B cell (primary cell): ENCODE measurements around the gene PNPO. TPM values are rescaled to one million over a fixed set of nuclear protein-coding genes. Genes with fewer than 3 reads are reported as not detected.

Experiments used
- ATAC-seq: fragments of 200-7000 bp; cut with Tn5 transposase; one replicate; pipeline ENCODE4 v1.10.0; 2021; ENCODE audit warnings: low read depth, mild to moderate bottlenecking, moderate number of reproducible peaks, moderate library complexity
- CTCF ChIA-PET: fragments of 350-600 bp; sonication (Branson Sonifier 250); formaldehyde crosslinking; loops from one replicate; lab custom pipeline; 2021; ENCODE audit warnings: antibody characterized with exemption, inconsistent platforms; lab: Charles Lee
- POLR2A ChIA-PET: fragments of 350-600 bp; sonication (Branson Sonifier 250); formaldehyde crosslinking; loops from one replicate; lab custom pipeline; 2021; ENCODE audit warnings: antibody characterized with exemption; lab: Charles Lee
- DNase-seq: peaks from one replicate; pipeline ENCODE4 v3.0.0; 2013
- H2AFZ ChIP-seq: 2 replicates; pipeline ENCODE4 v1.6.1; 2012; ENCODE audit warnings: mild to moderate bottlenecking, low read depth, low read length; ENCODE audit not compliant: insufficient read depth, poor library complexity, severe bottlenecking
- H3K27ac ChIP-seq, 2 donors: 1 replicate in 1 of 2; 2 replicates in 1 of 2; pipeline ENCODE4 v1.5.1; 2012 to 2013; ENCODE audit warnings: low read length in 2 of 2, mild to moderate bottlenecking in 2 of 2, moderate library complexity in 1 of 2
- H3K27me3 ChIP-seq, 4 experiments: fragments of 200-600 bp in 1 of 4; sonication (generic) in 1 of 4; replicated peaks in 1 of 4; 1 replicate in 2 of 4; 2 replicates in 2 of 4; pipeline versions ENCODE4 v1.6.1 to v1.7.0; 2013 to 2016; ENCODE audit warnings: low read length in 3 of 4, mild to moderate bottlenecking in 2 of 4, mixed read lengths in 1 of 4, moderate library complexity in 1 of 4; ENCODE audit not compliant: insufficient read depth in 4 of 4, control insufficient read depth in 3 of 4; ENCODE audit errors: control extremely low read depth in 1 of 4
- H3K36me3 ChIP-seq, 2 experiments: replicated peaks in 1 of 2; 1 replicate in 1 of 2; 2 replicates in 1 of 2; pipeline versions ENCODE4 v1.6.1 to v1.7.1; 2013; ENCODE audit warnings: low read length in 1 of 2; ENCODE audit not compliant: insufficient read depth in 2 of 2, control insufficient read depth in 1 of 2; ENCODE audit errors: control extremely low read depth in 1 of 2, extremely low read depth in 1 of 2
- H3K4me1 ChIP-seq, 2 donors: fragments of 200-600 bp in 1 of 2; sonication (generic) in 1 of 2; 1 replicate in 1 of 2; 2 replicates in 1 of 2; pipeline versions ENCODE4 v1.5.1 to v1.6.1; 2013 to 2017; ENCODE audit warnings: low read length in 2 of 2; ENCODE audit not compliant: control insufficient read depth in 2 of 2, insufficient read depth in 2 of 2
- H3K4me2 ChIP-seq: replicated peaks from 2 replicates; pipeline ENCODE3; 2012; ENCODE audit warnings: mild to moderate bottlenecking, low read depth, low read length; ENCODE audit not compliant: poor library complexity, severe bottlenecking
- H3K4me3 ChIP-seq, 5 experiments: fragments of 200-600 bp in 1 of 5; sonication (generic) in 1 of 5; 1 replicate in 3 of 5; 2 replicates in 2 of 5; pipeline versions ENCODE4 v1.5.1 to v1.7.0; 2011 to 2016; ENCODE audit warnings: low read length in 4 of 5, mild to moderate bottlenecking in 4 of 5, low read depth in 2 of 5, control low read depth in 1 of 5, moderate library complexity in 1 of 5; ENCODE audit not compliant: insufficient read depth in 1 of 5; ENCODE audit errors: control extremely low read depth in 1 of 5, extremely low read depth in 1 of 5
- H3K79me2 ChIP-seq: fragments of 200-600 bp; sonication (generic); one replicate; pipeline ENCODE4 v1.6.0; 2016; ENCODE audit warnings: low read length; ENCODE audit not compliant: control insufficient read depth, insufficient read depth
- H3K9ac ChIP-seq: fragments of 200-600 bp; sonication (generic); 2 replicates; pipeline ENCODE4 v1.6.1; 2017; ENCODE audit warnings: mild to moderate bottlenecking, low read length, moderate library complexity
- H3K9me3 ChIP-seq, 3 donors: one replicate each; pipeline versions ENCODE4 v1.6.1 to v1.7.1; 2013; ENCODE audit warnings: low read length in 2 of 3; ENCODE audit not compliant: control insufficient read depth in 2 of 3, insufficient read depth in 1 of 3; ENCODE audit errors: control extremely low read depth in 1 of 3
- H4K20me1 ChIP-seq: 2 replicates; pipeline ENCODE4 v1.6.0; 2012; ENCODE audit warnings: mild to moderate bottlenecking, low read length; ENCODE audit not compliant: insufficient read depth, control insufficient read depth, poor library complexity, severe bottlenecking
- H3K27ac Mint-ChIP-seq: one replicate; pipeline ENCODE4 v1.8.0; 2021; ENCODE audit warnings: mixed read lengths
- H3K27me3 Mint-ChIP-seq: one replicate; pipeline ENCODE4 v1.8.0; 2021; ENCODE audit warnings: mixed read lengths
- H3K4me1 Mint-ChIP-seq: one replicate; pipeline ENCODE4 v1.8.0; 2021; ENCODE audit warnings: mixed read lengths
- H3K4me3 Mint-ChIP-seq: one replicate; pipeline ENCODE4 v1.8.0; 2021; ENCODE audit warnings: mixed read lengths
- H3K9me3 Mint-ChIP-seq: one replicate; pipeline ENCODE4 v1.8.0; 2022; ENCODE audit warnings: mixed read lengths; ENCODE audit not compliant: insufficient read depth
- CTCF ChIP-seq: fragments of 200-600 bp; IDR thresholded peaks from one replicate; pipeline ENCODE4 v1.8.0; 2022; ENCODE audit warnings: antibody characterized with exemption, mild to moderate bottlenecking
- EZH2 ChIP-seq: IDR thresholded peaks from 2 replicates; pipeline ENCODE4 v1.6.1; 2012; ENCODE audit warnings: borderline replicate concordance, low read depth, mild to moderate bottlenecking, moderate library complexity, low read length; ENCODE audit not compliant: insufficient read depth, poor library complexity, severe bottlenecking
- WGBS: methylation state at CpG from one replicate; pipeline ENCODE4 v1.1.5; 2013; ENCODE audit warnings: missing lambda C conversion rate; ENCODE audit not compliant: insufficient coverage; 5-methylcytosine and 5-hydroxymethylcytosine counted together
- intact Hi-C: fragments of 100-400 bp; cut with micrococcal nuclease; formaldehyde crosslinking; loops from one replicate; pipeline ENCODE4 v1.10.0; 2022
- polyA plus RNA-seq: library from polyadenylated mRNA; depleted of rRNA; stranded (reverse); fragments of >200 nt; gene quantifications from 2 replicates; pipeline ENCODE4 v1.2.3, GENCODE V29; 2012
- total RNA-seq, 2 donors: library from RNA; stranded (reverse); fragments of 120-200 nt in 1 of 2; gene quantifications; 1 replicate in 1 of 2; 2 replicates in 1 of 2; pipeline versions ENCODE4 v1.2.3 to v1.2.4, GENCODE V29; 2013 to 2022

Gene PNPO
- total and polyA plus RNA-seq, 2 donors (not counting 1 experiment from before 2014, with no cell fraction given), result 8.0 to 14.7 TPM

- peaks cover 39% of the 10 kb centered on the region for H3K79me2 ChIP-seq
- no peak overlapping the region for H3K4me2 ChIP-seq
- DNase-seq (no peak), ATAC-seq (no peak)
- no peaks in the 10 kb centered on the region for H3K4me1 ChIP-seq
- ChIA-PET POLR2A (no interaction called here), CTCF (interaction anchor here (0.7 kb wide), 1 partner anchor 238 kb away, joined by 3 read pairs; no protein-coding TSS in a partner anchor)
- no peak overlapping the region for H2AFZ ChIP-seq
- 32% methylated on average over 3 of the region's 4 CpGs for WGBS
- no peaks in the 10 kb centered on the region for H3K27me3 Mint-ChIP-seq
- H3K9ac ChIP-seq, result no peak overlapping the region
- H3K9me3 ChIP-seq, result no peaks in the 10 kb centered on the region
- no peak overlapping the region for H3K4me3 Mint-ChIP-seq
- peaks cover 18% of the 10 kb centered on the region for H4K20me1 ChIP-seq
- no peaks in the 10 kb centered on the region for H3K9me3 Mint-ChIP-seq
- intact Hi-C loops, result no loop called here
- no peak overlapping the region for H3K4me3 ChIP-seq
- H3K36me3 ChIP-seq, result peaks cover 0 to 33% of the 10 kb centered on the region in 2 experiments
- TF ChIP-seq CTCF (no peak), EZH2 (no peak)
- no peak overlapping the region for H3K27ac Mint-ChIP-seq
- peaks cover 3% of the 10 kb centered on the region for H3K4me1 Mint-ChIP-seq
- no peaks in the 10 kb centered on the region for H3K27me3 ChIP-seq
- no peak overlapping the region for H3K27ac ChIP-seq
Observed at GRCh38 chr17:47914306-47914948, 26.9 kb upstream of the PNPO start.

GRCh38 chr17:47915776-47916398 lies 25.5 kb upstream of the PNPO start:
- WGBS, result 97% methylated on average over 9 of the region's 12 CpGs
- POLR2A ChIA-PET, result no interaction called here

More at GRCh38 chr17:47915776-47916398, 25.5 kb upstream of the PNPO start:
- Mint-ChIP-seq H3K9me3 (no peaks in the 10 kb centered on the region), H3K27me3 (no peaks in the 10 kb centered on the region), H3K27ac (no peak overlapping the region), H3K4me3 (no peak overlapping the region), H3K4me1 (no peaks in the 10 kb centered on the region)
- Histone ChIP-seq H4K20me1 (peaks cover 7% of the 10 kb centered on the region), H3K79me2 (peaks cover 25% of the 10 kb centered on the region), H3K4me1 (no peaks in the 10 kb centered on the region), H3K9ac (no peak overlapping the region), H3K4me3 (no peak overlapping the region), H3K27ac (no peak overlapping the region), H3K27me3 (no peaks in the 10 kb centered on the region), H3K9me3 (no peaks in the 10 kb centered on the region), H2AFZ (no peak overlapping the region), H3K36me3 (peaks cover 0 to 26% of the 10 kb centered on the region in 2 experiments), H3K4me2 (no peak overlapping the region)
- ATAC-seq (no peak), DNase-seq (no peak)
- intact Hi-C loops, result no loop called here
- TF ChIP-seq EZH2 (no peak), CTCF (no peak)
- CTCF ChIA-PET, result no interaction called here
